ENCODE data around the gene DCDC1. TPM values are rescaled to one million over a fixed set of nuclear protein-coding genes. Genes with fewer than 3 reads are reported as not detected.

The DCDC1 gene
- total RNA-seq, 1 donor from 2014 or later = not detected

DNA sequence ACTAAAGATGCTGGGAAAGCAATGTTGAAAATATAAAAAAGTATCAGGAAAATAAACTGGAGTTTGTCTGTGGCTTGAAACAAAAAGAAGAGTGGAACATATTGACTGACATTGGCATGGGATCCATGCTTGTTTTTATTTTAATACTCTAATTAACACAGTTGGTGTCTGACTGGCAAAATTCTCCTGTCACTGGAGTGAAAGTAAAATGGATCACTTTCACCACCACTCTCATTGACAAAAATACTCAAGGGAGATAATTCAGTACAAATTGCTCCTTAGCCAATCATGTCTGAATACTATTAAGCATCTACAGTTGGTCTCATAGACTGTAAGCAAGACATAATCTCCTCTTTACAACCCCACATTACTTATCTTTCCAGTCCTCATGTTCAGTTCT lies 101.8 kb downstream of the DCDC1 start:
- H3K4me3 ChIP-seq = no peak overlapping the region
- H3K4me1 ChIP-seq = no peaks in the 10 kb centered on the region
- TF ChIP-seq POLR2A (IDR thresholded peaks at IDR 0.05) (no peak), POLR2AphosphoS5 (IDR thresholded peaks at IDR 0.05; ENCODE audit: insufficient read depth in 1 of 2, low read depth in 1 of 2) (no peak)
- TF ChIP-seq, protein P1, sequence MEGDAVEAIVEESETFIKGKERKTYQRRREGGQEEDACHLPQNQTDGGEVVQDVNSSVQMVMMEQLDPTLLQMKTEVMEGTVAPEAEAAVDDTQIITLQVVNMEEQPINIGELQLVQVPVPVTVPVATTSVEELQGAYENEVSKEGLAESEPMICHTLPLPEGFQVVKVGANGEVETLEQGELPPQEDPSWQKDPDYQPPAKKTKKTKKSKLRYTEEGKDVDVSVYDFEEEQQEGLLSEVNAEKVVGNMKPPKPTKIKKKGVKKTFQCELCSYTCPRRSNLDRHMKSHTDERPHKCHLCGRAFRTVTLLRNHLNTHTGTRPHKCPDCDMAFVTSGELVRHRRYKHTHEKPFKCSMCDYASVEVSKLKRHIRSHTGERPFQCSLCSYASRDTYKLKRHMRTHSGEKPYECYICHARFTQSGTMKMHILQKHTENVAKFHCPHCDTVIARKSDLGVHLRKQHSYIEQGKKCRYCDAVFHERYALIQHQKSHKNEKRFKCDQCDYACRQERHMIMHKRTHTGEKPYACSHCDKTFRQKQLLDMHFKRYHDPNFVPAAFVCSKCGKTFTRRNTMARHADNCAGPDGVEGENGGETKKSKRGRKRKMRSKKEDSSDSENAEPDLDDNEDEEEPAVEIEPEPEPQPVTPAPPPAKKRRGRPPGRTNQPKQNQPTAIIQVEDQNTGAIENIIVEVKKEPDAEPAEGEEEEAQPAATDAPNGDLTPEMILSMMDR (IDR thresholded peaks at IDR 0.05) = no peak
- H3K27me3 ChIP-seq = no peaks in the 10 kb centered on the region
- H3K27ac ChIP-seq = no peak overlapping the region
- intact Hi-C loops (cut with DNase I) = no loop called here
- H3K36me3 ChIP-seq = no peaks in the 10 kb centered on the region
- no peak for DNase-seq (ENCODE audit: extremely low spot score in 2 of 2)
- no peaks in the 10 kb centered on the region for H3K9me3 ChIP-seq

- H3K27me3 ChIP-seq = no peaks in the 10 kb centered on the region
- no peak for TF ChIP-seq POLR2A (IDR thresholded peaks at IDR 0.05)
- TF ChIP-seq POLR2AphosphoS5 (IDR thresholded peaks at IDR 0.05; ENCODE audit: insufficient read depth in 1 of 2, low read depth in 1 of 2) = no peak
- TF ChIP-seq, protein P1 (IDR thresholded peaks at IDR 0.05) = no peak
- no peak overlapping the region for H3K4me3 ChIP-seq
- H3K9me3 ChIP-seq = no peaks in the 10 kb centered on the region
- intact Hi-C loops (cut with DNase I) = no loop called here
- H3K36me3 ChIP-seq = no peaks in the 10 kb centered on the region
- H3K27ac ChIP-seq = no peak overlapping the region
- H3K4me1 ChIP-seq = no peaks in the 10 kb centered on the region
- no peak for DNase-seq (ENCODE audit: extremely low spot score in 2 of 2)
Observed at GRCh38 chr11:31264834-31265233, 104.7 kb downstream of the DCDC1 start.

DNA sequence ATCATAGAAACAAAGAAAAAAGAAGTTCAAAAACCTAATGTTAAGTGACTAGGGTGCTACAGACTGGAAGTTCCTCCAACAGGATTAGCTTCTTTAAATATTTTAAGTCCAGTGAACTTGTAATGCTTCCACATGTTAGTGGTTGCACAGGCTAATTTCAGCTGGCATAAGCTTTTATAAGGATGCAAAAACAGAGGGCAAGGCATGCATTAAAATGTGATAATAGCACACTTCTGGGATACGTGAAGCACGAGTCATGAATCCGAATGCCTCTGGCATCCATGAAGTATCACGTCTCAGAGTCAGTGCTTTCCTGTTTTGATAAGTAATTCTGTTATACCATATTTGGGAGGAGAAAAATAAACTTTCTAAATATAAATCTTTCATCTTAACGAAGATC lies 106.8 kb downstream of the DCDC1 start:
- no peak for DNase-seq (ENCODE audit: extremely low spot score in 2 of 2)
- Histone ChIP-seq H3K9me3 (no peaks in the 10 kb centered on the region), H3K27ac (no peak overlapping the region), H3K27me3 (no peaks in the 10 kb centered on the region), H3K36me3 (no peaks in the 10 kb centered on the region), H3K4me3 (no peak overlapping the region), H3K4me1 (no peaks in the 10 kb centered on the region)
- TF ChIP-seq POLR2A (IDR thresholded peaks at IDR 0.05) (no peak), POLR2AphosphoS5 (IDR thresholded peaks at IDR 0.05; ENCODE audit: insufficient read depth in 1 of 2, low read depth in 1 of 2) (no peak)
- TF ChIP-seq, protein P1 (IDR thresholded peaks at IDR 0.05) = no peak
- intact Hi-C loops (cut with DNase I) = no loop called here

GRCh38 chr11:31259797-31260196 lies 109.7 kb downstream of the DCDC1 start:
- Histone ChIP-seq H3K36me3 (no peaks in the 10 kb centered on the region), H3K27ac (no peak overlapping the region), H3K9me3 (no peaks in the 10 kb centered on the region), H3K4me1 (no peaks in the 10 kb centered on the region), H3K27me3 (no peaks in the 10 kb centered on the region), H3K4me3 (no peak overlapping the region)
- no peak for TF ChIP-seq POLR2AphosphoS5 (IDR thresholded peaks at IDR 0.05; ENCODE audit: insufficient read depth in 1 of 2, low read depth in 1 of 2)
- TF ChIP-seq, protein P1 (IDR thresholded peaks at IDR 0.05) = no peak
- TF ChIP-seq POLR2A (IDR thresholded peaks at IDR 0.05) = no peak
- intact Hi-C loops (cut with DNase I) = no loop called here
- DNase-seq (ENCODE audit: extremely low spot score in 2 of 2) = no peak

GRCh38 chr11:31254415-31254814 lies 115.1 kb downstream of the DCDC1 start:
- Histone ChIP-seq H3K4me1 (no peaks in the 10 kb centered on the region), H3K27me3 (no peaks in the 10 kb centered on the region), H3K9me3 (no peaks in the 10 kb centered on the region), H3K36me3 (no peaks in the 10 kb centered on the region), H3K27ac (no peak overlapping the region), H3K4me3 (no peak overlapping the region)
- intact Hi-C loops (cut with DNase I) = no loop called here
- no peak for TF ChIP-seq POLR2A (IDR thresholded peaks at IDR 0.05)
- TF ChIP-seq, protein P1 (IDR thresholded peaks at IDR 0.05) = no peak
- peak in 1 of 2 donors; percentile 36 for TF ChIP-seq POLR2AphosphoS5 (IDR thresholded peaks at IDR 0.05; ENCODE audit: insufficient read depth in 1 of 2, low read depth in 1 of 2)
- DNase-seq (ENCODE audit: extremely low spot score in 2 of 2) = no peak
